HG03025 (cell line): ENCODE measurements around the gene GABARAPL1.
"Not testable (repeated sequence)": the region's sequence is repeated elsewhere in the genome, so short reads cannot be mapped to it uniquely, and the experiment has no call there.

Experiments used
- ATAC-seq: cut with Tn5 transposase; IDR thresholded peaks from one replicate; pipeline ENCODE4 v1.9.1; 2021; ENCODE audit warnings: mild to moderate bottlenecking, moderate library complexity; ENCODE audit not compliant: unreplicated experiment, low FRiP score

The GABARAPL1 gene

DNA sequence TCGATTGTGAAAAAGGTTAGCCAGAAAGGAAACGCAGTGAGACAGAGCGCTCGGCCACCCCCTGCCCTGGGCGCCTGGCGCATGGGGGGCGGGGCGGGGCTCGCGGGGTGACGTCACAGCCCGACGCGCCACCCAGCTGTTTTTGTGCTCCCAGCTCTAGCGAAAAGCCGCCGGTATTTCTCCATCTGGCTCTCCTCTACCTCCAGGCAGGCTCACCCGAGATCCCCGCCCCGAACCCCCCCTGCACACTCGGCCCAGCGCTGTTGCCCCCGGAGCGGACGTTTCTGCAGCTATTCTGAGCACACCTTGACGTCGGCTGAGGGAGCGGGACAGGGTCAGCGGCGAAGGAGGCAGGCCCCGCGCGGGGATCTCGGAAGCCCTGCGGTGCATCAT, at the start of gene GABARAPL1:
GABARAPL1 (plus strand) TSS at position 139 of the 393 bp plus-strand sequence; CDS start at position 392, 253 bp downstream.
- ATAC-seq: peak; percentile 63

DNA sequence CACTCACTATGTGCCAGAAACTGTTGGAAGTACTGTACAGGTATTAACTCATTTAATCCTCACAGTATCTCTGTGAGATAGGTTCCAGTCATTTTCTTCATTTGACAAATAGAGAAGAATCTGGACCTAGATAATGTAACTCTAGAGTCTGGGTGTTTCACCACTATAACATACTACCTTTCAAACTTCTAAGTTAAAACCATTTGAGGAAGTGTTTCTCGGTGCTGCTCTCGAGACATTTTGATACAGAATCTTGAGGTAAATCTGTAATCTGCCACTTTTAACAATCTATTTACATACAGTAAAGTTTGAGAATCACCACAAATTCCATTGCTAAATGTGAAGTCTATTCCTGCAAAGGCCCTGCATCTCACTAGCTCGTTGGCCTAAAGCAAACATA, 49.6 kb upstream of the GABARAPL1 start:
- no peak for ATAC-seq

GRCh38 chr12:10165421-10165820, 47.3 kb upstream of the GABARAPL1 start:
- ATAC-seq: no peak

DNA sequence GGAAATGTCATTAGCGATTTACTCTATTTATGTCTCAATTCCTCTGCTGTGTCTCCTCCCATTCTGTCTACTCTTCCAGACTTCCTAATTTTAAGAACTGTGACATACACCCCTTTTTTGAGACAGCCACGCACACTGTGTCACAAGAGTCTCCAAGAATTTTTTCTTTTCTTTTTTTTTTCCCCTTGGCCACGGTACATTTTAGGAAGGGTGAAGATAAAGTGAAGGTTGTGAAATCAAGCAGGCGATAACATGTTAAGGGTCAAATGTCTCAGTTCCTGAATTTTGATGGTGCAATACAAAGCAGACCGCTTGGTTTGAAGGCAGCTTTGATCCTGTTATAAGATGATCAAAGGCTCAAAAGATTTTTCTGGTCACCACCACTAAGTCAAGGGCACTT, 45.1 kb upstream of the GABARAPL1 start:
- no peak for ATAC-seq

DNA sequence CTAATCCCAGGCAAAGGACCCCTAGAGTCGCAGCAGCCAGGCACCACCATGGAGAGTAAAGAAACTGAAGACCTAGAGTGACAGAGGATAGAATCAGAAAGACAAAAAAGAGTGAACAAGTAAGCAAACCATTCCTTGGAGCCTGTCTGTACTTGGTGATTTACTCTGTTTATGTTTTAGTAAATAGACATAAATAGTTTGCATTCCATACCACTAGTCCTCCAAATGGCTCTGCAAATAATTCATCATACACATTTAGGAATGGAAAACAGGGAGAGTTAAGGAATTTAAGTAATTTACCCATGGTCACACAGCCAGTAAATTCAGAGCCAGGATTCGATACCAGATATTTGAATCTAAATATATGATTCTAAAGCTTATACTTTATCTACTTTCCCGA, 43.6 kb upstream of the GABARAPL1 start:
- no peak for ATAC-seq

DNA sequence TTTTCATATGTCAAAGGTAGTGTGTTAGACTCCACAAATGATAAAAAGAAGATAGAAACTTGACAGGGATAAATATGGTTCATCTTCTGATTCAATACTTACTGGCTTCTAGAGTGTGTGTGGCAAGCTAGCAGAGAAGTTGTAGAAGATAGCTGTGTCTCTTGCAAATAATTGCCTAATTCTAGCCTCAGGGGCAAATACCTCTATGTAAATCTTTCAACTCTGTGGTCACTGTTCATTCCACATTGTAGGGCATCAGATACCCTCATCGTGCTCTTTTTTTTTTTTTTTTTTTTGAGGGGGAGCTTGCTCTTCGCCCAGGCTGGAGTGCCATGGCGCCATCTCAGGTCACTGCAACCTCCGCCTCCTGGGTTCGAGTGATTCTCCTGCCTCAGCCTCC, 42.5 kb upstream of the GABARAPL1 start:
- no peak for ATAC-seq

- ATAC-seq: no peak
Observed at GRCh38 chr12:10171973-10172728, 40.5 kb upstream of the GABARAPL1 start, which contains the start of gene OLR1. Gene OLR1, minus strand, starts transcription at chr12:10172132. Its CDS starts 55 bp downstream, at chr12:10172077.

- no peak for ATAC-seq
Observed at GRCh38 chr12:10174986-10175614, 37.6 kb upstream of the GABARAPL1 start.

- no peak for ATAC-seq
Observed at GRCh38 chr12:10175846-10176636, 36.6 kb upstream of the GABARAPL1 start.

DNA sequence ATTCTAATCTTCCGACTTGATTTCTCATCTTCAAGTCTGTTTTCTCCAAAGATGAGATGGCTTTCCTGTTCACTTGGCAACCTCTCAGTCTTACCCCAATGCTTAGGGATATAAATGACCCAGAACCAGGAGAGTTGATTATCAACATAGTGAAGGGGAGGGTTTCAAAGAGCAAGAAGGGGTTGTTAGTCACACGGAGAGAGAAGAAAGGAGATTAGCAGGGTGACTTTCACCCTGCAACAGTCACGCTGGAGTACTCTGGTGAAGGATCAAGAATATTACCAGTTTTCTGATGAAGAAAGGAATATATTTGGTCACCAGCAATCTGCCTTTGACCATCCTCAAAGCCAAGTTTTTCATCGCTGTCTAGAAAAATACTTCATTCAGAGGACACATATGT, 33.9 kb upstream of the GABARAPL1 start, which contains the start of gene TMEM52B:
TMEM52B (plus strand) TSS at position 212 of the 400 bp plus-strand sequence. CDS start 543 bp downstream, outside the sequence.
- ATAC-seq: no peak

DNA sequence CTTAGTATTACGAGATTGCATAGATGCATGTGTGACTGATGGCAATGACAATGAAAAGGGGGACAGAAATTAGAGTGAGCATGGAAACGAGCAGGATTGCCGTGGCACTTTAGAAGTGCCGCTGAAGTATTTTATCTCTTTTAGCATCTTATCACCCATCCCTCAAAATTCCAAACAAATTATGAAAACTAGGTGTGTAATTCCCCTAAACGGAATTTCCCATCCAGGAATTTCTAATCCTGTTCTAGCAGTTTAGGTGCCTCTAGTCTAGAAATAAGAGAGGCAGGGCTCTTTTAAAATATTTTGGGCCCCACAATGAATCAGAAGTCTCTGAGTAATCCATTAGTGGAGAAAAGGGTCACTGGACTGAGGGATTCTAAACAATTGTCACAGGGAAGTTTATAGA, 32.9 kb upstream of the GABARAPL1 start:
- ATAC-seq: no peak

DNA sequence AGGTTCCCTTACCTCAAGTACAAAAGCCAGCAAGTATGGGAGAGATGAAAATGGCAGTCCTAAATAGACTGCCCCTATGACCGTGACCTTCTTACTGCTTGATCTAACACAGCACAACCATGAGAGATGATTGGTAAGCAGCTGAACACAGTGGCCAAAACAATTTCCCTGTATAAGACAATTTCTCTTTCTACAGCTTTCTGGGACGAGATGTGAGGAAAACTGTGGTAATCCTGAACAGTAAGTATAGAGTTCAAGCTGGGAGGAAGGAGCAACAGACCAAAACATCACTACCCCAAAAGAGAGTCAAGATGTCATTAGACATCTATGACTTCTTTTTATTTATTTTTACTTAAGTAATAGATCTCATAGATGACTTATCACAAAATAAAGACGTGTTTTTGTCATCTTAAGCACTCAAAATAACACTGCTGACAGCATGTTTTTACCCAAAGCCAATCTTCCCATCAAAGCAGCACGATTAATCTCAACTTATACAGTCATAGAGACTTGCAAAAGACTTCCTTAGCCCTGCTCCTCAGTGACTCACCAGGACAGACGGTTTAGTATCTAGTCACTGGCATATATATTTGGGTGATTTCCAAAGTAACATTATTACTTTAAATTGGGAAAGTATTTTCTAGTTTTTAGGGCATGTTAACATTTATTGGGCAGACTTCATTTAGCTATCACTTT, 30.2 kb upstream of the GABARAPL1 start:
- no peak for ATAC-seq

DNA sequence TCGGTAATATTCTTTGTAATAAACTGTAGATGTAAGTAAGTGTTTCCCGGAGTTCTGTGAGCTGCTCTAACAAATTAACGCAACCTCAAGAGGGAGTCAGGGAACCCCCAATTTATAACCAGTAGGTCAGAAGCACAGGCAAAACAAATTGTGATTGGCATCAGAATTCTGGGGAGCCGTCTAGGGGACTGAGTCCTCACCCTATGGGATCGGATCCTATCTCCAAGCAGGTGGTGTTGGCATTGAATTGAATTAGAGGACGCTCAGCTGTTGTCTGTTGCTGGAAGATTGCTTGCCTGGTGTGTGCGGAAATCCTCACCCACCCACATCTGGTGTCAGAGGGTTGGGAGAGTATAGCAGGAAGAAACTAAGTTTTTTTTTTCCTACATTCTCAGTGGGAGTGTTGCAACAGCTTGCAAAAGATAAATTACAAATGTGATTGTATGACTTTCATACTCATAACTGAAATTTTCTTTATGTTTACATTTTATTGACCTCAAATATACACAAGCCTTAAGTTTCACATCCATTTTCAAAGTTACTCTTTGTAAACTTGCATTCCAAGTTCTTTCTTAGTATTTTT, 28.3 kb upstream of the GABARAPL1 start:
- ATAC-seq: no peak

GRCh38 chr12:10186299-10186698, 26.4 kb upstream of the GABARAPL1 start:
- ATAC-seq: no peak

DNA sequence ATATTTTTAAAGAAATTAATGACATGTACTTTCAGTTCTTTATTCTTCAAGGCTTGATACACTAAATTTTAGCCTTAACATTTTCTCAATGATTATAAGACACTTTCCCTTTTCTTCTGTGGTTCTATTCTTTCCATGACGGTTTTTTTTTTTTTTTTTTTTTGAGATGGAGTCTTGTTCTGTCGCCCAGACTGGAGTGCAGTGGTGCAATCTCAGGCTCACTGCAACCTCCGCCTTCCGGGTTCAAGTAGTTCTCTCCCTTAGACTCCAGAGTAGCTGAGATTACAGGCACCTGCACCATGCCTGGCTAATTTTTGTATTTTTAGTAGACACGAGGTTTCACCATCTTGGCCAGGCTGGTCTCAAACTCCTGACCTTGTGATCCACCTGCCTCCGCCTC, 25.7 kb upstream of the GABARAPL1 start:
- not testable (repeated sequence) for ATAC-seq

DNA sequence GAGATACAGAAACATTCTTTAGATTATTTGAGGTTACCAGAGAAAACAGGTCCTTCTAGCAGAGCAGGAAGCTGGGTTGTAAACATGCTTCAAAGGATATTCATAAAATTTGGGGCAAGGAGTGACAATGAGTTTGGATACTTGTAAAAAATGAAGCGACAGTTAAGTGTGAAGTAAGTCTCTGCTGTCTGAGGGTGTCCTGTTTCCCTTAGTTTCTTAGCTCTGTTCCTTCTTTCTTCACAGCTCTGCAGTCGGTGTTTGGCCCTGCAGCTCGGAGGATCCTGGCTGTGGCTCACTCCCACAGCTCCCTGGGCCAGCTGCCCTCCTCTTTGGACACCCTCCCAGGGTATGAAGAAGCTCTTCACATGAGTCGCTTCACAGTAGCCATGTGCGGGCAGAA, 23.0 kb upstream of the GABARAPL1 start:
- ATAC-seq: no peak

- peak; percentile 87 for ATAC-seq
Observed at GRCh38 chr12:10190558-10191388, 21.9 kb upstream of the GABARAPL1 start.

- ATAC-seq: no peak
Observed at GRCh38 chr12:10191865-10192264, 20.8 kb upstream of the GABARAPL1 start.

GRCh38 chr12:10194160-10194670, 18.5 kb upstream of the GABARAPL1 start:
- no peak for ATAC-seq
